GM21723 (cell line): ENCODE data around the gene KDM4B.

Source experiments
- ATAC-seq: cut with Tn5 transposase; IDR thresholded peaks from one replicate; pipeline ENCODE4 v1.9.1; 2021; ENCODE audit warnings: mild to moderate bottlenecking, moderate library complexity; ENCODE audit not compliant: unreplicated experiment

Gene KDM4B

DNA sequence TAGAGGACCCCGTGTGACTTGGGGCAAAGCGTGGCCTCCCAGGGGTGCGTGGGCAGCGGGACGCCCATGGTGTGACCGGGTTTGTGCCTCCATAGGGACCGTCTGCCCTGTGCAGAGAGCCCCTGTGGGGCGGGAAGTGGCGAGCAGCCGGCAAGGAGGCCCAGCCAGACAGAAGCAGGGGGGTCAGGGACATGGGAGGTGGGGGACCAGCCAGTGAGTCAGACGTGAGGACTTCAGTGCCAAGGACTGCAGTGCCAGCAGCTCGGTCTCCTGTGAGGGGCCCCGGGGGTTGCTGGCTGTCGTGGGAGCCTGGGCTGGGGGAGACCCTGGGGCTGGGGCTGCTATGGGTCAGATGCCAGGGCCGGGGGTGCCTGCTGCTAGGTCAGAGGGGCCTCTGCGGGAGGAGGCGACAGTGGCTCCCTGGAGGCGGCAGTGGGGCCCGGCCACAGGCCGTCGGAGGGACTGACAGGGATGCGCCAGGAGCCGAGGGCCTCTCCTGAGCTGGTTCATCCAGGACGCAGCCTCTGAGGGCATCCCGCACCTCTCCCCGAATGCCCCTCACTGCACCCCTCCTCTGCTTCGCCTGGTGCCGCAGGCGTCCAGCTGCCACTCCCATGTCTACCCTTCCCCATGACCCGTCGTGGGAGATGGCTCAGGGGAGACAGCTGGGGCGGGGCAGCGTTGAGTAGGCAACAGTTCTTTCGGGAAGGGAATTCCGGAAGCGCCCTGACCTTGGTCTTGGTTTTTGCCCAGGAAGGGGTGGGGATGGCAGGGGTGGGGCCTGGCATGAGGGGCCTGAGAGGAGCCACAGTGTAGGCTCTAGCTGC, 80.0 kb downstream of the KDM4B start:
- no peak for ATAC-seq

- no peak for ATAC-seq
These were observed 80.6 kb downstream of the KDM4B start for GRCh38 chr19:5049561-5049960.

GRCh38 chr19:5050067-5050656, 81.2 kb downstream of the KDM4B start:
- ATAC-seq, result no peak

GRCh38 chr19:5050905-5051304, 82.0 kb downstream of the KDM4B start:
- ATAC-seq, result no peak

GRCh38 chr19:5051619-5052018, 82.7 kb downstream of the KDM4B start:
- no peak for ATAC-seq

- no peak for ATAC-seq
These were observed 83.6 kb downstream of the KDM4B start for GRCh38 chr19:5052515-5052914.

GRCh38 chr19:5052945-5053485, 84.1 kb downstream of the KDM4B start:
- no peak for ATAC-seq

- no peak for ATAC-seq
These were observed 84.7 kb downstream of the KDM4B start for GRCh38 chr19:5053661-5054060.

GRCh38 chr19:5054551-5055456, 85.9 kb downstream of the KDM4B start:
- ATAC-seq, result no peak

- no peak for ATAC-seq
These were observed 86.5 kb downstream of the KDM4B start for GRCh38 chr19:5055457-5055776.

DNA sequence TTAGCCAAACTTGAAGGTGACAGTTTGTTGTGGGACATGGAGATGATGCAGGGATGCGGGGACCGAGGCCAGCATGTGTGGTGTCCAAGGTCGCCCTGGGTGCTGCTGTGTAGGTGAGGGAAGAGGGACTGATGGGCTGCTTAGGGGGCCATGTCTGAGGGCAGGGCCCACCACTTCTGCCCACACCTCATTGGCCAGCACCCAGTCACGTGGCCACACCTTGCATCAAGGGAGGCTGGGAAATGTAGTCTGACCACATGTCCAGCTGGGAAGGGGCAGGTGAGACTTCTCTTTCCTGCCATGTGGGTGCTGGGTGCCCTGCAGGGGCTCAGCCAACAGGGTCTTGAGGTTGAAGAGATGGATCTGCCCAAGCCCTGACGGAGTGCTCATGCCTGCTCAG, 88.9 kb downstream of the KDM4B start:
- ATAC-seq, result no peak

DNA sequence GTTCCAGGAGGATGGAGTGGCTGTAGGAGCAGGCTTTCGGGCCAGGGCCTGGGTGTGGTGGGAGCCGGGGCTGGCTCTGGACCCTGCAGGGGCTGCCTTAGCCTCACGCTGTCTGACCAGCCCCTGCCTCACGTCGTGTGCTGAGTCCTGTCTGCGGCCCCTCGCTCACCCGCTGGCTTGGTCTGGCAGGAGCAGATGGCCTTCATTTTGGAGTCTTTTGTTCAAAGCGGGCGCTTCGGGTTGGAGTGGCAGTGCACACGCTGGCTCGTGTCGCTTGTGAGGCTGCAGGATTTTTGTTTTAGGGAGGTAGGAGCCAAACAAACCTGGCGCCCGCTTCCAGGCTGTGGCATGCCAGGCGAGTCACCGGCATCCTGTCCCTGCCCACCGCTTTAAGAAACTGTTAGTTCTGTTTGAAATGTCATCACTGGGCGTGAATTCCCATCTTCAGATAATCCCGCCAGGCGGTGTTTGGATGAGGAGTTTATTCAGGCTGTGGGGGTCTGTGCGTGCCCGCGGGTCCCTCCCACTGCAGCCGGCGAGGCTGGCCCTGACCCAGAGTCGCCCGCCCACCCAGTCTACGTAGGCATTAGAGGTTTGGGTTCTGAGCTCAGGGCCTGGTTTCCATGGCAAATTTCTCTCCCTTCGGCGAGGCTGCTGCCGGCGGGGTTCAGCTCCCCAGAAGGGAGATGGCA, 89.8 kb downstream of the KDM4B start:
- no peak for ATAC-seq

- no peak for ATAC-seq
These were observed 90.3 kb downstream of the KDM4B start for GRCh38 chr19:5059213-5059574.

DNA sequence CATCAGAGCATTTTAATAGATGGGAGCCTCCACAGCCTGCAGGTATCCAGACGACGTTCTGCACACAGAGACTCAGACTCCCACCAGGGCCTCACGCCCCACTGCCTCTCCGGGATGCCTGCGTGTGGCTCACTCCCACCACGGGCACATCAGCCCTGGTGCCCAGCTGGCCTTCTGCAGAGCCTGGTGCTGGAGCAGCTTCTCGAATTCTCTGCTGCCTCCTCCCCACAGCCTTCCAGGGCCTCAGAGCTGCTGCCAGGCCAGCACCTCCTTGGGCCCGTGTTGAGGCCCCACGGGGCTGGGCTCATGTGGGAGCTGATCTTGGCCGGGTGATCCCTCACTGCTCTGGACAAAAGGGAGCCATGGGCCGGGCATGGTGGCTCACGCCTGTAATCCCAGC, 90.9 kb downstream of the KDM4B start:
- no peak for ATAC-seq

DNA sequence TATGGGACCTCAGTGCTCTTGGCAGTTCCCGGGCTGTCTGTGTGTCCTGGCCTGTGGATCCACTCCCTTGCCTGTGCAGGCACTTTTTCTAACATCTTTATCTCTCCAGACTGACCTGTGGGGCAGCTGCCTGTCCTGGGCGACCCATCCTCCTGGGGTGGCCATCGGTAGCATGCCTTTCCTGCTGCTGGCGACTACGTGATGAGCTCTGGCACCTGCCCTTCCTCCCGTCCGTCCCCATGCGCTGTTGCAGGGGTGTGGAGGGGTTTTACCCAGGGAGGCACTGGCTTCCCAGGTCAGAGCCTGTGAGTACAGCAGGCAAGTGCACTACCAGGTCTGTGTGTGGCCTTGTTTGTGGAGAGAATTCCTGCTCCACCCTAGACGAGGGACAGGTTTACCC, 93.3 kb downstream of the KDM4B start:
- no peak for ATAC-seq

- no peak for ATAC-seq
These were observed 93.9 kb downstream of the KDM4B start for GRCh38 chr19:5062799-5063198.

DNA sequence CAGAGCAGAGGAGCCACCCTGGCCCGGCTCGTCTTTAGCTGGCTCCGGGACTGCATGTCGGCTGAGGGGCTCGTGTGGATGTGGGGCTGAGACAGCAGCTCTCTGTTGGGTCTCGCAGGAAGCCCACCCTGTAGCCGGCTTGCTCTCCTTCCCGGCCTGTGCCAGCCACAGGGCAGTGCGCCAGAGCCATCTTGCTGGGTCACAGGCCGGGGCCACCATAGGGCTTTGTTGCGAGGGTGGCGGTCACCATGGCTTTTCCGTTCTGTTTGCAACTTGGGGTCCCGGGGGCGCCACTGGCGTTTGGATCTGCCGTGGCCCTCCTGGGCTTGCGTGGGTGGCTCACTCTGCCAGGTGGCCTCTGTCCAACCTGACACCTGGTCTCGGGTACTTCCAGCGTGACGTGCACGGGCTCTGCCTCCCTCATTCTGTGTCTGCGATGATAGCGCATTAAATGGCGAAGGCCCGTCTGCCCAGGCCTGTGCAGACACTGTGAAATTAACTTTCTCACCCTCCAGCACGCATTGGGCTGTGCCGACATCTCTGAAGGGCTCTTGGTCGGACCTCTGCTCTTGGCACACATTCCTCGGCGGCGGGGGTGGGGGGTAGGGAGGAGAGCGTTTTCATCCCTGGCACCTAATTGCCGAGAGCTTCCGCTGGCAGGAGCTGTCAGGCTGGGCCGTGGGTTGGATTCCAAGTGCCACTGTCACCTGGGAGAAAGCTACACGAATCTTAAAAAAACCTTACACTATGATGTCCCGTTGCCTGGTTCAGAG, 95.1 kb downstream of the KDM4B start:
- ATAC-seq, result no peak

GRCh38 chr19:5064896-5065295, 96.0 kb downstream of the KDM4B start:
- no peak for ATAC-seq

GRCh38 chr19:5065663-5066093, 96.8 kb downstream of the KDM4B start:
- ATAC-seq, result no peak

GRCh38 chr19:5066768-5067167, 97.9 kb downstream of the KDM4B start:
- no peak for ATAC-seq
